Choroid plexus epithelial cell (primary cell): ENCODE measurements around the gene PRSS36.
A peak's percentile ranks its signal among the peaks of the same experiment; 100 is the strongest.

Source experiments
- DNase-seq: peaks from one replicate; pipeline ENCODE4 v3.0.0-alpha.2; 2010; ENCODE audit warnings: low read depth
- H3K4me3 ChIP-seq: 2 replicates; pipeline ENCODE4 v1.5.1; 2011; ENCODE audit warnings: low read depth, mild to moderate bottlenecking, control low read depth, low read length, moderate library complexity
- TF ChIP-seq, protein P1 (sequence below): conservative IDR thresholded peaks from 2 replicates; pipeline ENCODE4 v1.5.1; 2011; ENCODE audit warnings: low read depth, mild to moderate bottlenecking, control low read depth, inconsistent platforms, low read length, moderate library complexity

The PRSS36 gene

DNA sequence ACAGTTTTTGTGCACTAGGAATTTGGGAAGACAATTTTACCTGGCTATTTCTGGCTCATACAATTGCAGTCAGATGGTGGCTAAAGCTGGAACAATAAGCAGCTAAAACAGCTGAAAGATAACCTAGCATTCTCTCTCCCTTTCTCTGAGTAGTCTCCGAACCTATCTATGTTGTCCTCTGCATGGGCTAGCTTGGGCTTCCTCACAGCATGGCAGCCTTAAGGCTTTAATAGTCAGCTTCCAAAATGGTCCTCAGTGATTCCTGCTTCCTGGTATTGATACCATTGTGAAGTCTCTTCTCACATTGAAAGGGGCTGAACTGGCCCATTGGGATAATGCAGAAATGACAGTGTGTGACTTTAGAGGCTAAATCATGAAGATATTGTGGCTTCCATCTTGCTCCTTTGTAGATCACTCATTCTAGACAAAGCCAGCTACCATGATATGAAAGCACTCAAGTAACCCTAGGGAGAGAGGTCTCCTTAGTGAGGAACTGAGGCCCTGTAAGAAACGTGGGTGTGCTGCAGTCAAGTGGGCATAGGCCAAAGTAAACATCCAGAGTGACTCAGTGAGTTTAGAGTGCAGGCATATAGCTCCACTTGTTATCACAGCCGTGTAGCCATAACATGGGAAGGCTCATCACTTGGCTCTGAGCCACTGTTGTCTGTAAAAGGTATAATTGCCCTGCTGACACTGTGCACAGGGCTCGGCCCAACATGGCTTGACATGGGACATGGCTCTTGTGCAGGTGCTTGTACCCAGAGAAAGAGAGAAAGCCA lies 49.8 kb downstream of the PRSS36 start:
- H3K4me3 ChIP-seq: no peak overlapping the region
- TF ChIP-seq, protein P1, sequence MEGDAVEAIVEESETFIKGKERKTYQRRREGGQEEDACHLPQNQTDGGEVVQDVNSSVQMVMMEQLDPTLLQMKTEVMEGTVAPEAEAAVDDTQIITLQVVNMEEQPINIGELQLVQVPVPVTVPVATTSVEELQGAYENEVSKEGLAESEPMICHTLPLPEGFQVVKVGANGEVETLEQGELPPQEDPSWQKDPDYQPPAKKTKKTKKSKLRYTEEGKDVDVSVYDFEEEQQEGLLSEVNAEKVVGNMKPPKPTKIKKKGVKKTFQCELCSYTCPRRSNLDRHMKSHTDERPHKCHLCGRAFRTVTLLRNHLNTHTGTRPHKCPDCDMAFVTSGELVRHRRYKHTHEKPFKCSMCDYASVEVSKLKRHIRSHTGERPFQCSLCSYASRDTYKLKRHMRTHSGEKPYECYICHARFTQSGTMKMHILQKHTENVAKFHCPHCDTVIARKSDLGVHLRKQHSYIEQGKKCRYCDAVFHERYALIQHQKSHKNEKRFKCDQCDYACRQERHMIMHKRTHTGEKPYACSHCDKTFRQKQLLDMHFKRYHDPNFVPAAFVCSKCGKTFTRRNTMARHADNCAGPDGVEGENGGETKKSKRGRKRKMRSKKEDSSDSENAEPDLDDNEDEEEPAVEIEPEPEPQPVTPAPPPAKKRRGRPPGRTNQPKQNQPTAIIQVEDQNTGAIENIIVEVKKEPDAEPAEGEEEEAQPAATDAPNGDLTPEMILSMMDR: no peak
- peak; percentile 71 for DNase-seq

DNA sequence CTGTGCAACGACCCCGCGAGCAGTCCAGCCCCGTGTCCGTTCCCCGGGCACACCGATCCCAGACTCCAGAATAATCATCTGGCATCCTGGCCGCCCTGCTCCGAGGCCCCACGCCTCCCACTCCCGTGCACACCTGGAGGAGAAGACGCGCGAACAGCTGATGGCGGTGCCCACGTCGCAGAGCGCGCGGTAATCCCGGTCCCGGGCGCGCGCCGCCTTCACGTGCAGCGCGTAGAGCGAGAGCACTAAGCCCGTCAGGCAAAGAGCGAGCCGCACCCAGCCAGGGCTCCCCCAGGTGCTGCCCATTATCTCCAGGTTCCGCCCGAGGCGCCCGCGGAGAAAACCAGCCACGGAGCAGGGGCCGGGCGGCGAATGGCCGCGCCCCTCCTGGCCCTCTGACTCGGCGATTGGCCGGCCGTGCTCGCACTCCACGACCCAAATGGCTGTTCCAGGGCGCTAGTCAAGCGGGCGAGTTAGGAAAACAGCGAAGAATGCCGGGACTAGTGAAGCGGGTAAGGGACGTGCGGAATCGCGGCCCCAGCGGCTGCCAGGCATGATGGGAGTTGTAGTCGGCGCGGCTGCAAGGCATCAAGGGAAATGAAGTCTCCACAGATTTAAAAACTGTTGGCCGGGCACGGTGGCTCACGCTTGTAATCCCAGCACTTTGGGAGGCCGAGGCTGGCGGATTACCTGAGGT lies 55.3 kb downstream of the PRSS36 start, which contains the start of gene VKORC1:
Gene VKORC1 (minus strand): TSS at position 374 of the 697 bp plus-strand sequence. CDS start 68 bp downstream, at position 306.
- TF ChIP-seq, protein P1: no peak
- H3K4me3 ChIP-seq: peak within 1 kb of the TSS; percentile 95
- peak; percentile 99 for DNase-seq

DNA sequence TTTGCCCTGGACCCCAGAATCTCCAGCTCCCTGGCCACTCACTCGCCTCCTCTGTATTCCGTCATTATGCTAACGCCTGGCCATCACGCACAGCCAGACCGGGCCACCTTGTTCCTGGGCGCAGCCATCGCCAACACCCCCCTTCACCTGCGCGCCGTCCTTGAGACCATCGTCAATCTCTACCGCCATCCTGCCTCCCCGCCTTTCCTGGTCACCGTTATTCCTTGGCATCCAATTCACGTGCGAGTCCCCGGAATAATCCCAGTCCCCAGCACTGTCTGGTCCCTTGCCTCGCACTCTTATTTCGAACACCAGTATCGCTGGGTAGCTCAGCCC lies 55.8 kb downstream of the PRSS36 start:
- no peak for DNase-seq
- TF ChIP-seq, protein P1: no peak
- peak overlapping the region; percentile 95 for H3K4me3 ChIP-seq

DNA sequence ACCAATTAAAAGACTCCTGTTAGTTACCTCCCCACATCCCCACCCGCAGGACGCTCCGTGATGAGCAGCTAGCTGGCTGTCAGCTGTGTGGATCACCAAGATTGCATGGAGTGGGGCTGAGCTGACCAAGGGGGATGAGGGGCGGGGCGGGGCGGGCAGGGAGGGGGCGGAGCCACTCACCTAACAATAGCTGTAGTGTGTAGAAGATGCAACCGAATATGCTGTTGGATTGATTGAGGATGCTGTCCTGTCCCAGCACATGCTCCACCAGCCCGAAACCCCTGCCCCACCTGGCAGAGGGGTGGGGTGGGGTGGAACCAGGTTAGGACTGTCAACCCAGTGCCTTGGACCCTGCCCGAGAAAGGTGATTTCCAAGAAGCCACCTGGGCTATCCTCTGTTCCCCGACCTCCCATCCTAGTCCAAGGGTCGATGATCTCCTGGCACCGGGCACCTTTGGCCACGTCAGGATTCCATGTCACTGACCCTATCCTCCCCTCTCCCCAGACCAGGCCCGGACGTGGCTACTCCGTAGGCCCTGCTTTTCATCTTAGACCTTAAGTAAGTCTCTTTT lies 56.6 kb downstream of the PRSS36 start:
- DNase-seq: peak; percentile 56
- TF ChIP-seq, protein P1: no peak
- peak overlapping the region; percentile 95 for H3K4me3 ChIP-seq

DNA sequence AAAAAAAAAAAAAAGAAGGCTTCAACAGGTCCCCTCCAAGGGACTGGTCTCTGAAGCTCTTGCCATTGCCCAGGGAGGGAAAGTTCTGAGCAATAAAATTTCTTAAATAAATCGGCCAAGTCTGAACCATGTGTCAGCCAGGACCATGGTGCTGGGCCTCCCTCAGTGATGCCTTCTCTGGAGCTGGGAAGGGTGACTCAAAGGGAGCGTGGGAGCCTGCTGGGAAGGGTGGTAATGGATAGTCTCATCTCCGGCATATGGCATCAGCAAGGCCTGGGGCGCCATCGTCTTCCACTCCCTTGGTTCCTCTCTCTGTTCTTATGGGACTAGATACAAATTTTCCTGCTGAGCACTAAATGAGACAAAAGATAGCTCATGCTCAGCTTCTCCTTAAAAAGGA lies 57.5 kb downstream of the PRSS36 start:
- TF ChIP-seq, protein P1: no peak
- no peak overlapping the region for H3K4me3 ChIP-seq
- DNase-seq: no peak

DNA sequence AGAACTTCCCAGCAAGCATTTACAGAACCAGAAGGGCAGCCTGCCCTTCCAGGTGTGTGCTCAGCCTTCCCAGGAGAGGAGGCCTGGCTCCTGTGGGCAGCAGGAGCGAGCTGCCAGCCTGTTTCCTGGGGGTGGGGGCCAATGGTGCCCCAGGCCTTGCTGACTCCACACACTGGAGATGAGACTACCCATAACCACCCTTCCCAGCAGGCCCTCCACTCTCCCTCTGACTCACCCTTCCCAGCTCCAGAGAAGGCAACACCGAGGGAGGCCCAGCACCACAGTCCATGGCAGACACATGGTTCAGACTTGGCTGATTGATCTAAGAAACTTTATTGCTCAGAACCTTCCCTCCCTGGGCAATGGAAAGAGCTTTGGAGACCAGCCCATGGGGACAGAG lies 59.3 kb downstream of the PRSS36 start:
- no peak overlapping the region for H3K4me3 ChIP-seq
- TF ChIP-seq, protein P1: no peak
- DNase-seq: peak; percentile 75
